Panc1 (cell line): Measurements from ENCODE around the gene FAM221B. TPM values are rescaled to one million over a fixed set of nuclear protein-coding genes. Genes with fewer than 3 reads are reported as not detected.

Source experiments
- ATAC-seq: fragments of 200-7000 bp; cut with Tn5 transposase; 2 replicates; pipeline ENCODE4 v1.9.1; 2020; ENCODE audit warnings: mild to moderate bottlenecking, moderate library complexity
- BruUV-seq: library from RNA; stranded (reverse); fragments of 400-500 nt; replicated peaks from 2 replicates; lab custom pipeline; 2021; lab: Mats Ljungman, UMichigan
- CTCF ChIA-PET: fragments of 300-600 bp; sonication (Branson Sonifier 250); formaldehyde crosslinking; loops from one replicate; lab custom pipeline; 2022; ENCODE audit warnings: antibody characterized with exemption; lab: Charles Lee
- POLR2A ChIA-PET: fragments of 300-600 bp; sonication (Branson Sonifier 250); formaldehyde crosslinking; loops from one replicate; lab custom pipeline; 2022; ENCODE audit warnings: antibody characterized with exemption; lab: Charles Lee
- DNase-seq: peaks from one replicate; pipeline ENCODE4 v3.0.0-alpha.2; 2010; ENCODE audit warnings: low read depth, low spot score
- H3K27ac ChIP-seq: 2 replicates; pipeline ENCODE4 v1.5.1; 2011; ENCODE audit warnings: mild to moderate bottlenecking, low read length, inconsistent platforms
- H3K27me3 ChIP-seq: fragments of 200-500 bp; sonication (Bioruptor generic); 2 replicates; pipeline ENCODE4 v1.6.0; 2014; ENCODE audit warnings: low read length, inconsistent platforms; ENCODE audit not compliant: control insufficient read depth, insufficient read depth
- H3K36me3 ChIP-seq: fragments of 200-500 bp; sonication (Bioruptor generic); 2 replicates; pipeline ENCODE4 v1.5.1; 2014; ENCODE audit warnings: inconsistent platforms, mild to moderate bottlenecking, low read length, moderate library complexity; ENCODE audit not compliant: control insufficient read depth, insufficient read depth
- H3K4me1 ChIP-seq: 2 replicates; pipeline ENCODE4 v1.5.1; 2011; ENCODE audit warnings: inconsistent platforms, mild to moderate bottlenecking, low read length, moderate library complexity; ENCODE audit not compliant: control insufficient read depth, insufficient read depth
- H3K4me3 ChIP-seq, 2 experiments: 2 replicates each; pipeline ENCODE4 v1.5.1; 2011 to 2012; ENCODE audit warnings: low read depth in 2 of 2, low read length in 2 of 2, mild to moderate bottlenecking in 2 of 2, inconsistent platforms in 1 of 2, moderate library complexity in 1 of 2
- H3K9me3 ChIP-seq: fragments of 200-500 bp; sonication (Bioruptor generic); 2 replicates; pipeline ENCODE4 v1.5.1; 2014; ENCODE audit warnings: low read depth, mild to moderate bottlenecking, inconsistent platforms, low read length, moderate library complexity; ENCODE audit not compliant: control insufficient read depth, insufficient read depth
- CTCF ChIP-seq: fragments of 450-650 bp; IDR thresholded peaks from 2 replicates; pipeline ENCODE4 v1.5.1; 2017; ENCODE audit warnings: mild to moderate bottlenecking
- POLR2AphosphoS5 ChIP-seq: IDR thresholded peaks from 2 replicates; pipeline ENCODE4 v1.6.1; 2012; ENCODE audit warnings: mild to moderate bottlenecking, low read depth, low read length, moderate library complexity
- REST ChIP-seq, 2 experiments: IDR thresholded peaks; 2 replicates each; pipeline ENCODE4 v1.6.1; 2011 to 2012; ENCODE audit warnings: low read depth in 2 of 2, control low read depth in 1 of 2, low read length in 1 of 2, mild to moderate bottlenecking in 1 of 2, moderate library complexity in 1 of 2; ENCODE audit not compliant: insufficient read depth in 1 of 2
- SIN3A ChIP-seq: IDR thresholded peaks from 2 replicates; pipeline ENCODE4 v1.6.1; 2012; ENCODE audit warnings: low read depth, mild to moderate bottlenecking, low read length, moderate library complexity, borderline replicate concordance; ENCODE audit not compliant: insufficient read depth
- TCF7L2 ChIP-seq: IDR thresholded peaks from 2 replicates; pipeline ENCODE4 v1.6.1; 2011; ENCODE audit warnings: mild to moderate bottlenecking, low read depth, low read length, inconsistent platforms
- in situ Hi-C: cut with HindIII; loops from 2 replicates; pipeline ENCODE4 v1.10.0; 2016; ENCODE audit warnings: low sequenced_read_pairs, low pct_unique_long_range_greater_than_20kb
- intact Hi-C: fragments of 100-400 bp; cut with micrococcal nuclease; formaldehyde crosslinking; loops from one replicate; pipeline ENCODE4 v1.10.0; 2022; ENCODE audit not compliant: unreplicated experiment
- total RNA-seq: library from RNA; stranded (reverse); gene quantifications from one replicate; pipeline ENCODE4 v1.2.1, GENCODE V29; 2021; ENCODE audit not compliant: unreplicated experiment

The FAM221B gene
- total RNA-seq, 1 experiment from 2014 or later = not detected

- BruUV-seq = no TSS peak
- Histone ChIP-seq H3K27me3 (no peaks in the 10 kb centered on the region; the same call in 1 of the 2 replicates), H3K36me3 (no peaks in the 10 kb centered on the region), H3K4me3 (no peak overlapping the region), H3K27ac (no peak overlapping the region), H3K9me3 (no peaks in the 10 kb centered on the region), H3K4me1 (no peaks in the 10 kb centered on the region)
- in situ Hi-C loops = no loop called here
- no peak for DNase-seq
- no peak for ATAC-seq
- POLR2A ChIA-PET = no interaction called here
- intact Hi-C loops = no loop called here
- TF ChIP-seq TCF7L2 (no peak), REST (IDR thresholded peaks at IDR 0.05; ENCODE audit: insufficient read depth in 1 of 2, low read depth in 2 of 2, low read length in 1 of 2) (no peak), CTCF (no peak), POLR2AphosphoS5 (no peak)
- CTCF ChIA-PET = no interaction called here
Measured at GRCh38 chr9:35869621-35870216, 41.2 kb upstream of the FAM221B start.

GRCh38 chr9:35868933-35869332 lies 40.4 kb upstream of the FAM221B start:
- no peak for ATAC-seq
- Histone ChIP-seq H3K27ac (no peak overlapping the region), H3K36me3 (no peaks in the 10 kb centered on the region), H3K4me3 (no peak overlapping the region), H3K27me3 (no peaks in the 10 kb centered on the region), H3K4me1 (no peaks in the 10 kb centered on the region), H3K9me3 (no peaks in the 10 kb centered on the region)
- in situ Hi-C loops (no loop called here), intact Hi-C loops (no loop called here)
- CTCF ChIA-PET = no interaction called here
- POLR2A ChIA-PET = interaction anchor here (0.7 kb wide), 1 partner anchor 489 kb away, joined by 4 read pairs; no protein-coding TSS in a partner anchor
- TF ChIP-seq SIN3A = no peak
- no peak for TF ChIP-seq REST (IDR thresholded peaks at IDR 0.05; ENCODE audit: insufficient read depth in 1 of 2, low read depth in 2 of 2, low read length in 1 of 2)
- BruUV-seq = no TSS peak
- DNase-seq = no peak
